ENCODE results near the gene TMCC1. TPM values are rescaled to one million over a fixed set of nuclear protein-coding genes. Genes with fewer than 3 reads are reported as not detected.
A peak's percentile ranks its signal among the peaks of the same experiment; 100 is the strongest.

Gene TMCC1
- total RNA-seq, 1 experiment from 2014 or later = 6.2 TPM

- H3K4me3 ChIP-seq (ENCODE audit: low read length) = peak overlapping the region; percentile 33; the same call in 1 of the 2 replicates
- intact Hi-C loops (cut with micrococcal nuclease) = no loop called here
- H3K27ac ChIP-seq (ENCODE audit: low read length) = peak overlapping the region; percentile 98
- no peaks in the 10 kb centered on the region; the same call in 1 of the 2 replicates for H3K36me3 ChIP-seq (ENCODE audit: low read depth, low read length)
- DNase-seq (peak; percentile 97), ATAC-seq (peak; percentile 82)
- peaks cover 80% of the 10 kb centered on the region for H3K79me2 ChIP-seq (ENCODE audit: low read length)
- BruUV-seq (replicated peaks) = no TSS peak
- H2AFZ ChIP-seq (ENCODE audit: low read length) = no peak overlapping the region
- H3K4me1 ChIP-seq (ENCODE audit: insufficient read depth, low read length) = peaks cover 60% of the 10 kb centered on the region
- CTCF ChIA-PET = no interaction called here
- no peaks in the 10 kb centered on the region for H4K20me1 ChIP-seq (ENCODE audit: low read length)
- H3K4me2 ChIP-seq (ENCODE audit: low read length) = peak overlapping the region; percentile 88
- no peaks in the 10 kb centered on the region for H3K9me3 ChIP-seq (ENCODE audit: low read length)
- no peaks in the 10 kb centered on the region for H3K9me2 ChIP-seq (replicated peaks; ENCODE audit: low read length)
- peaks cover 11% of the 10 kb centered on the region for H3F3A ChIP-seq (ENCODE audit: low read length, unreplicated experiment)
- TF ChIP-seq CTCF (conservative IDR thresholded peaks at IDR 0.05; ENCODE audit: low read depth, low read length) (no peak), EZH2phosphoT487 (IDR thresholded peaks at IDR 0.05; ENCODE audit: borderline replicate concordance, low read length) (no peak)
- POLR2A ChIA-PET (ENCODE audit: unreplicated experiment) = no interaction called here
- H3K27me3 ChIP-seq (ENCODE audit: low read length) = no peaks in the 10 kb centered on the region
- peak overlapping the region; percentile 73 for H3K9ac ChIP-seq (ENCODE audit: low read length)
These were observed 230.5 kb downstream of the TMCC1 start for GRCh38 chr3:129663045-129663446.

GRCh38 chr3:129662191-129662608 is 231.3 kb downstream of the TMCC1 start:
- H3K27ac ChIP-seq (ENCODE audit: low read length) = peak overlapping the region; percentile 98
- H3K4me1 ChIP-seq (ENCODE audit: insufficient read depth, low read length) = peaks cover 69% of the 10 kb centered on the region
- no peaks in the 10 kb centered on the region for H4K20me1 ChIP-seq (ENCODE audit: low read length)
- TF ChIP-seq CTCF (conservative IDR thresholded peaks at IDR 0.05; ENCODE audit: low read depth, low read length) = no peak
- TF ChIP-seq EZH2 (IDR thresholded peaks at IDR 0.05; ENCODE audit: low read length, unreplicated experiment) = no peak
- TF ChIP-seq EZH2phosphoT487 (IDR thresholded peaks at IDR 0.05; ENCODE audit: borderline replicate concordance, low read length) = no peak
- H3K4me3 ChIP-seq (ENCODE audit: low read length) = peak overlapping the region; percentile 54; the same call in 1 of the 2 replicates
- H3K9ac ChIP-seq (ENCODE audit: low read length) = peak overlapping the region; percentile 75
- H2AFZ ChIP-seq (ENCODE audit: low read length) = no peak overlapping the region
- DNase-seq = no peak
- ChIA-PET POLR2A (ENCODE audit: unreplicated experiment) (no interaction called here), CTCF (no interaction called here)
- no peaks in the 10 kb centered on the region for H3K9me3 ChIP-seq (ENCODE audit: low read length)
- peak overlapping the region; percentile 88 for H3K4me2 ChIP-seq (ENCODE audit: low read length)
- BruUV-seq (replicated peaks) = no TSS peak
- no peaks in the 10 kb centered on the region for H3K27me3 ChIP-seq (ENCODE audit: low read length)
- H3K79me2 ChIP-seq (ENCODE audit: low read length) = peaks cover 80% of the 10 kb centered on the region
- no peaks in the 10 kb centered on the region; the same call in 1 of the 2 replicates for H3K36me3 ChIP-seq (ENCODE audit: low read depth, low read length)
- H3F3A ChIP-seq (ENCODE audit: low read length, unreplicated experiment) = peaks cover 11% of the 10 kb centered on the region
- no peaks in the 10 kb centered on the region for H3K9me2 ChIP-seq (replicated peaks; ENCODE audit: low read length)
- intact Hi-C loops (cut with micrococcal nuclease) = loop anchor here (1.0 kb wide), 1 partner anchor 10 kb away; no protein-coding TSS in a partner anchor
- ATAC-seq = no peak

GRCh38 chr3:129661766-129662165 is 231.7 kb downstream of the TMCC1 start:
- no peak for DNase-seq
- intact Hi-C loops (cut with micrococcal nuclease) = loop anchor here (1.0 kb wide), 1 partner anchor 9 kb away; no protein-coding TSS in a partner anchor
- CTCF ChIA-PET = no interaction called here
- Histone ChIP-seq H3K27ac (ENCODE audit: low read length) (peak overlapping the region; percentile 98), H3K4me1 (ENCODE audit: insufficient read depth, low read length) (peaks cover 73% of the 10 kb centered on the region), H3F3A (ENCODE audit: low read length, unreplicated experiment) (peaks cover 11% of the 10 kb centered on the region), H3K79me2 (ENCODE audit: low read length) (peaks cover 83% of the 10 kb centered on the region), H4K20me1 (ENCODE audit: low read length) (no peaks in the 10 kb centered on the region), H3K9ac (ENCODE audit: low read length) (peak overlapping the region; percentile 75), H3K9me2 (replicated peaks; ENCODE audit: low read length) (no peaks in the 10 kb centered on the region), H3K27me3 (ENCODE audit: low read length) (no peaks in the 10 kb centered on the region), H3K4me2 (ENCODE audit: low read length) (peak overlapping the region; percentile 88), H3K4me3 (ENCODE audit: low read length) (no peak overlapping the region), H3K9me3 (ENCODE audit: low read length) (no peaks in the 10 kb centered on the region), H2AFZ (ENCODE audit: low read length) (no peak overlapping the region), H3K36me3 (ENCODE audit: low read depth, low read length) (no peaks in the 10 kb centered on the region; the same call in 1 of the 2 replicates)
- no peak for ATAC-seq
- no TSS peak for BruUV-seq (replicated peaks)
- POLR2A ChIA-PET (ENCODE audit: unreplicated experiment) = no interaction called here
- TF ChIP-seq CTCF (conservative IDR thresholded peaks at IDR 0.05; ENCODE audit: low read depth, low read length) (no peak), EZH2phosphoT487 (IDR thresholded peaks at IDR 0.05; ENCODE audit: borderline replicate concordance, low read length) (no peak), EZH2 (IDR thresholded peaks at IDR 0.05; ENCODE audit: low read length, unreplicated experiment) (no peak)
